Neural progenitor cell (in vitro differentiated cells): ENCODE results near the gene UBE2O. TPM values are rescaled to one million over a fixed set of nuclear protein-coding genes. Genes with fewer than 3 reads are reported as not detected.

ENCODE experiments used
- DNase-seq: peaks from one replicate; pipeline ENCODE4 v3.0.0-alpha.2; 2016; ENCODE audit warnings: low spot score
- H2AFZ ChIP-seq: fragments of 200-600 bp; sonication (generic); replicated peaks from 2 replicates; pipeline ENCODE4 v1.6.1; 2016; ENCODE audit warnings: antibody characterized with exemption
- H3F3A ChIP-seq: fragments of 200-600 bp; sonication (generic); 2 replicates; pipeline ENCODE4 v1.6.1; 2016; ENCODE audit warnings: antibody characterized with exemption, low read depth
- H3K27ac ChIP-seq: fragments of 200-600 bp; sonication (generic); 2 replicates; pipeline ENCODE4 v1.5.1; 2016; ENCODE audit warnings: mild to moderate bottlenecking
- H3K27me3 ChIP-seq: fragments of 200-600 bp; sonication (generic); 2 replicates; pipeline ENCODE4 v1.6.1; 2016; ENCODE audit warnings: mild to moderate bottlenecking, moderate library complexity
- H3K36me3 ChIP-seq: fragments of 200-600 bp; sonication (generic); 2 replicates; pipeline ENCODE4 v1.5.1; 2016
- H3K4me1 ChIP-seq: fragments of 200-600 bp; sonication (generic); 2 replicates; pipeline ENCODE4 v1.6.1; 2016; ENCODE audit warnings: mixed run types
- H3K4me2 ChIP-seq: fragments of 200-600 bp; sonication (generic); 2 replicates; pipeline ENCODE4 v1.6.1; 2016
- H3K4me3 ChIP-seq: fragments of 200-600 bp; sonication (generic); 2 replicates; pipeline ENCODE4 v1.5.1; 2016
- H3K79me2 ChIP-seq: fragments of 200-600 bp; sonication (generic); 2 replicates; pipeline ENCODE4 v1.6.1; 2016; ENCODE audit warnings: low read depth
- H3K9ac ChIP-seq: fragments of 200-600 bp; sonication (generic); 2 replicates; pipeline ENCODE4 v1.6.1; 2016
- H3K9me3 ChIP-seq: fragments of 200-600 bp; sonication (generic); 2 replicates; pipeline ENCODE4 v1.5.1; 2016; ENCODE audit warnings: low read depth
- H4K20me1 ChIP-seq: fragments of 200-600 bp; sonication (generic); 2 replicates; pipeline ENCODE4 v1.6.1; 2016; ENCODE audit warnings: low read depth
- H3K27ac Mint-ChIP-seq: 3 replicates; pipeline ENCODE4 v1.8.0; 2021; ENCODE audit warnings: mixed read lengths
- H3K27me3 Mint-ChIP-seq: 2 replicates; pipeline ENCODE4 v1.8.0; 2022; ENCODE audit warnings: low read depth, mild to moderate bottlenecking, inconsistent platforms, moderate library complexity, mixed read lengths; ENCODE audit not compliant: insufficient read depth
- H3K36me3 Mint-ChIP-seq: 3 replicates; pipeline ENCODE4 v1.8.0; 2021; ENCODE audit warnings: mixed read lengths
- H3K4me1 Mint-ChIP-seq: 3 replicates; pipeline ENCODE4 v1.8.0; 2021; ENCODE audit warnings: mixed read lengths
- H3K4me3 Mint-ChIP-seq: 3 replicates; pipeline ENCODE4 v1.8.0; 2021; ENCODE audit warnings: mild to moderate bottlenecking, moderate library complexity, mixed read lengths
- H3K9me3 Mint-ChIP-seq: 3 replicates; pipeline ENCODE4 v1.8.0; 2020; ENCODE audit warnings: mixed read lengths
- CTCF ChIP-seq: fragments of 200-600 bp; sonication (generic); IDR thresholded peaks from 2 replicates; pipeline ENCODE4 v1.5.1; 2017; ENCODE audit warnings: antibody characterized with exemption, mild to moderate bottlenecking
- EZH2 ChIP-seq: fragments of 200-600 bp; sonication (generic); IDR thresholded peaks from 2 replicates; pipeline ENCODE4 v1.6.1; 2017; ENCODE audit warnings: antibody characterized with exemption, mild to moderate bottlenecking, moderate library complexity
- EZH2phosphoT487 ChIP-seq: fragments of 200-600 bp; sonication (generic); IDR thresholded peaks from 2 replicates; pipeline ENCODE4 v1.6.1; 2017; ENCODE audit warnings: antibody characterized with exemption
- total RNA-seq: library from RNA; depleted of rRNA; stranded (reverse); fragments of >200 nt; gene quantifications from 2 replicates; pipeline ENCODE4 v1.2.3, GENCODE V29; 2015; ENCODE audit warnings: low replicate concordance

The UBE2O gene
- total RNA-seq, 1 donor from 2014 or later = 20.6 TPM

DNA sequence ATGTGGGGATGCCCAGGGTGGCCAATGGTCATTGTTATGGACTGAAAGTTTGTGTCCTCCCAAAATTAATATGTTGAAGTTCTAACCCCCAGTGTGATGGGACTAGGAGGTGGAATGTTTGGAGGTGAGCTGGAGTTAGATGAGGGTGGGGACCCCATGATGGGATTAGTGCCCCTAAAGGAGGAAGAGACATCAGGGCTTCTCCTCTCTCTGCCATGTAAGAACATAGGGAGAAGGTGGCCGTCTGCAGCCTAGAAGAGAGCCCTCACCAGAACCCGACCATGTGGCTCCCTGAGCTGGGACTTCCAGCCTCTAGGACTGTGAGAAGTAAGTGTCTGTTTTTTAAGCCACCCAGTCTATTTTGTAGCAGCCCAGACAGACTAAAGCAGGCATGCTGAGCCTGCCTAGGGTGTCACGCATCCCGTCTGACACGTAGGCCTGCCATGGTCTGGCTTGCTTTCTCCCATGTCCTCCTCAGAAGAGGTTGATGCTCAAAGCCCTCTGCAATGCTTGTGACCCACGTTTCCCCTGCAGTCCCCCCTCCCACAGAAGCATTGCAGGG, 95.3 kb downstream of the UBE2O start:
- Mint-ChIP-seq H3K36me3 (peaks cover 2% of the 10 kb centered on the region), H3K4me3 (no peak overlapping the region), H3K27me3 (peaks cover 6% of the 10 kb centered on the region), H3K9me3 (no peaks in the 10 kb centered on the region), H3K27ac (peak overlapping the region; percentile 70), H3K4me1 (peaks cover 42% of the 10 kb centered on the region)
- Histone ChIP-seq H4K20me1 (no peaks in the 10 kb centered on the region), H3K4me2 (no peak overlapping the region), H3K4me1 (peaks cover 8% of the 10 kb centered on the region), H3K27me3 (peaks cover 3% of the 10 kb centered on the region), H3K79me2 (peaks cover 5% of the 10 kb centered on the region), H3K9ac (no peak overlapping the region), H3K27ac (no peak overlapping the region), H3F3A (peaks cover 11% of the 10 kb centered on the region), H3K36me3 (no peaks in the 10 kb centered on the region), H3K4me3 (no peak overlapping the region), H3K9me3 (no peaks in the 10 kb centered on the region), H2AFZ (no peak overlapping the region)
- TF ChIP-seq EZH2 = no peak
- TF ChIP-seq CTCF = no peak
- TF ChIP-seq EZH2phosphoT487 = no peak
- DNase-seq = no peak

DNA sequence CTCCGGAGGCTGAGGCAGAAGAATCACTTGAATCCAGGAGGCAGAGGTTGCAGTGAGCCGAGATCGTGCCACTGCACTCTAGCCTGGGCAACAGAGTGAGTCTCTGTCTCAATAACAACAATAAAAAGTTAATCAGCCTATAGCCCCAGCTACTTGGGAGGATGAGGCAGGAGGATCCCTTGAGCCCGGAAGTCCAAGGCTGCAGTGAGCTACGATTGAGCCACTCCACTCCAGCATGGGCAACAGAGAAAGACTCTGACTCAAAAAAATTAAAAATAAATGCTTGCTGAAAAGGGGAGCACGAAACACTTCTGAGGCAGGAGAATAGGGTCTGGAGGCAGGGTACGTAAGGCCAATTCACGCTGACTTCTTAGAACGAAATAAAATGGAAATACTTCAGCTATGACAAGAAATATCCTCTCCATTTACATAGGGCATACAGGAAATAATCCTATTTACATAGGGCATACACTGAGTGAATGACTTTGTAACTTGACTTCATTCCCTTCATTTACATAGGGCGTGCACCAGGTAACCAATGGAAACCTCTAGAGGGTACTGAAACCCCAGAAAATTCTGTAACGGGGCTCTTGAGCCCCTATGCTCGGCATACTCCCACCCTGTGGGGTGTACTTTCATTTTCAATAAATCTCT, 96.0 kb downstream of the UBE2O start:
- Histone ChIP-seq H3K79me2 (peaks cover 13% of the 10 kb centered on the region), H3K36me3 (no peaks in the 10 kb centered on the region), H3K4me2 (no peak overlapping the region), H3F3A (peaks cover 11% of the 10 kb centered on the region), H3K27me3 (peaks cover 5% of the 10 kb centered on the region), H3K4me1 (peaks cover 7% of the 10 kb centered on the region), H3K9ac (no peak overlapping the region), H3K9me3 (no peaks in the 10 kb centered on the region), H3K27ac (no peak overlapping the region), H3K4me3 (no peak overlapping the region), H2AFZ (no peak overlapping the region), H4K20me1 (no peaks in the 10 kb centered on the region)
- no peak for TF ChIP-seq EZH2
- TF ChIP-seq EZH2phosphoT487 = no peak
- TF ChIP-seq CTCF = no peak
- Mint-ChIP-seq H3K36me3 (peaks cover 2% of the 10 kb centered on the region), H3K27ac (no peak overlapping the region), H3K4me1 (peaks cover 41% of the 10 kb centered on the region), H3K4me3 (peak overlapping the region; percentile 50), H3K27me3 (peaks cover 6% of the 10 kb centered on the region), H3K9me3 (no peaks in the 10 kb centered on the region)
- no peak for DNase-seq

- Histone ChIP-seq H3K27me3 (peaks cover 5% of the 10 kb centered on the region), H3K9me3 (no peaks in the 10 kb centered on the region), H4K20me1 (no peaks in the 10 kb centered on the region), H3F3A (peaks cover 9% of the 10 kb centered on the region), H3K79me2 (peaks cover 34% of the 10 kb centered on the region), H3K4me3 (no peak overlapping the region), H3K27ac (no peak overlapping the region), H3K4me2 (peak overlapping the region; percentile 96), H3K4me1 (peaks cover 3% of the 10 kb centered on the region), H3K9ac (no peak overlapping the region), H2AFZ (peak overlapping the region; percentile 88), H3K36me3 (no peaks in the 10 kb centered on the region)
- Mint-ChIP-seq H3K36me3 (peaks cover 7% of the 10 kb centered on the region), H3K4me1 (peaks cover 33% of the 10 kb centered on the region), H3K27ac (peak overlapping the region; percentile 53), H3K4me3 (peak overlapping the region; percentile 96), H3K9me3 (no peaks in the 10 kb centered on the region), H3K27me3 (peaks cover 6% of the 10 kb centered on the region)
- DNase-seq = no peak
- TF ChIP-seq EZH2 = no peak
- no peak for TF ChIP-seq EZH2phosphoT487
- TF ChIP-seq CTCF = no peak
These were observed 98.1 kb downstream of the UBE2O start for GRCh38 chr17:76354747-76355310.
